HG03280 (cell line): ENCODE results near the gene TAS2R41.
"Not testable (repeated sequence)": the region's sequence is repeated elsewhere in the genome, so short reads cannot be mapped to it uniquely, and the experiment has no call there.

Experiments
- ATAC-seq: cut with Tn5 transposase; IDR thresholded peaks from one replicate; pipeline ENCODE4 v1.9.1; 2021; ENCODE audit warnings: mild to moderate bottlenecking, moderate library complexity; ENCODE audit not compliant: unreplicated experiment

The TAS2R41 gene

GRCh38 chr7:143514995-143515735, 37.5 kb downstream of the TAS2R41 start:
- ATAC-seq, result no peak

- no peak for ATAC-seq
Measured at GRCh38 chr7:143516981-143517380, 39.3 kb downstream of the TAS2R41 start.

GRCh38 chr7:143518521-143518920, 40.8 kb downstream of the TAS2R41 start:
- no peak for ATAC-seq

- no peak for ATAC-seq
Measured at GRCh38 chr7:143518941-143519340, 41.3 kb downstream of the TAS2R41 start.

- no peak for ATAC-seq
Measured at GRCh38 chr7:143519411-143520131, 41.9 kb downstream of the TAS2R41 start.

- not testable (repeated sequence) for ATAC-seq
Measured at GRCh38 chr7:143522309-143522916, 44.7 kb downstream of the TAS2R41 start.
